H1 (cell line): Measurements from ENCODE around the gene FAT1. TPM values are rescaled to one million over a fixed set of nuclear protein-coding genes. Genes with fewer than 3 reads are reported as not detected.

Experiments
- CTCF ChIA-PET: fragments of 300-600 bp; sonication (Branson Sonifier 250); formaldehyde crosslinking; loops from one replicate; lab custom pipeline; 2021; ENCODE audit not compliant: partially characterized antibody; lab: Charles Lee
- POLR2A ChIA-PET: fragments of 300-600 bp; sonication (Branson Sonifier 250); formaldehyde crosslinking; loops from one replicate; lab custom pipeline; 2021; ENCODE audit warnings: inconsistent platforms; ENCODE audit not compliant: partially characterized antibody; lab: Charles Lee
- DNase-seq, 2 experiments: peaks; one replicate each; pipeline versions ENCODE4 v3.0.0 to v3.0.0-alpha.2; 2010 to 2022; ENCODE audit warnings: low spot score in 2 of 2, low read depth in 1 of 2, mixed read lengths in 1 of 2
- FAIRE-seq: peaks from 2 replicates; lab custom pipeline; 2011; peaks lifted over from hg19 to GRCh38; lab: Jason Lieb, UNC
- H2AFZ ChIP-seq: 2 replicates; pipeline ENCODE4 v1.8.1; 2012; ENCODE audit warnings: low read length, inconsistent platforms
- H2AK5ac ChIP-seq: 2 replicates; pipeline ENCODE4 v1.6.1; 2013; ENCODE audit warnings: low read depth, low read length
- H2BK120ac ChIP-seq: replicated peaks from 2 replicates; pipeline ENCODE3; 2013; ENCODE audit warnings: low read depth, low read length, inconsistent platforms
- H2BK12ac ChIP-seq: 2 replicates; pipeline ENCODE4 v1.6.1; 2013; ENCODE audit warnings: low read depth, low read length
- H2BK15ac ChIP-seq: 2 replicates; pipeline ENCODE4 v1.6.1; 2013; ENCODE audit warnings: low read length
- H2BK20ac ChIP-seq: 2 replicates; pipeline ENCODE4 v1.6.1; 2013; ENCODE audit warnings: low read length
- H2BK5ac ChIP-seq: 2 replicates; pipeline ENCODE4 v1.6.1; 2013; ENCODE audit warnings: low read depth, low read length
- H3K14ac ChIP-seq: 2 replicates; pipeline ENCODE4 v1.6.1; 2013; ENCODE audit warnings: inconsistent platforms; ENCODE audit not compliant: insufficient read length
- H3K18ac ChIP-seq: 2 replicates; pipeline ENCODE4 v1.6.1; 2013; ENCODE audit warnings: low read length; ENCODE audit errors: extremely low read depth
- H3K23ac ChIP-seq: 2 replicates; pipeline ENCODE4 v1.6.1; 2013; ENCODE audit warnings: inconsistent platforms; ENCODE audit not compliant: insufficient read length
- H3K23me2 ChIP-seq: 2 replicates; pipeline ENCODE4 v1.6.1; 2013; ENCODE audit warnings: low read depth, low read length
- H3K27ac ChIP-seq: 2 replicates; pipeline ENCODE4 v1.6.1; 2011; ENCODE audit warnings: low read depth, low read length, inconsistent platforms
- H3K27me3 ChIP-seq, 4 experiments: replicated peaks in 1 of 4; 1 replicate in 1 of 4; 2 replicates in 3 of 4; pipeline versions ENCODE4 v1.6.1 to v1.8.1; 2011 to 2013; ENCODE audit warnings: low read length in 3 of 4, mild to moderate bottlenecking in 3 of 4, inconsistent platforms in 2 of 4, mixed read lengths in 2 of 4, moderate library complexity in 1 of 4; ENCODE audit not compliant: control insufficient read depth in 3 of 4, insufficient read depth in 3 of 4; ENCODE audit errors: extremely low read depth in 1 of 4
- H3K36me3 ChIP-seq, 4 experiments: 2 replicates each; pipeline versions ENCODE4 v1.6.1 to v1.8.1; 2011 to 2013; ENCODE audit warnings: mild to moderate bottlenecking in 4 of 4, low read length in 3 of 4, moderate library complexity in 2 of 4, control low read depth in 1 of 4, inconsistent platforms in 1 of 4; ENCODE audit not compliant: insufficient read depth in 4 of 4, control insufficient read depth in 2 of 4
- H3K4ac ChIP-seq: replicated peaks from 2 replicates; pipeline ENCODE3; 2013; ENCODE audit warnings: low read length, low read depth, mixed read lengths, inconsistent platforms; ENCODE audit not compliant: insufficient read length
- H3K4me1 ChIP-seq, 4 experiments: replicated peaks in 1 of 4; 1 replicate in 1 of 4; 2 replicates in 3 of 4; pipeline versions ENCODE4 v1.6.1 to v1.8.1; 2011 to 2013; ENCODE audit warnings: low read length in 3 of 4, inconsistent platforms in 2 of 4, mixed read lengths in 1 of 4; ENCODE audit not compliant: insufficient read depth in 4 of 4, control insufficient read depth in 3 of 4
- H3K4me2 ChIP-seq, 2 experiments: 2 replicates each; pipeline versions ENCODE4 v1.6.1 to v1.8.1; 2011 to 2013; ENCODE audit warnings: low read depth in 2 of 2, low read length in 2 of 2, control low read depth in 1 of 2, inconsistent platforms in 1 of 2, mild to moderate bottlenecking in 1 of 2; ENCODE audit not compliant: insufficient read depth in 1 of 2
- H3K4me3 ChIP-seq, 4 experiments: fragments of 200-600, 300-600 bp in 1 of 4; sonication (generic), shearing (Covaris generic), sonication (Bioruptor Twin) in 1 of 4; 2 replicates each; pipeline versions ENCODE4 v1.5.1 to v1.8.1; 2011 to 2016; ENCODE audit warnings: low read length in 4 of 4, low read depth in 3 of 4, control low read depth in 2 of 4, inconsistent platforms in 2 of 4, mild to moderate bottlenecking in 2 of 4, mixed read lengths in 1 of 4, moderate library complexity in 1 of 4; ENCODE audit not compliant: insufficient read depth in 2 of 4; ENCODE audit errors: extremely low read depth in 1 of 4
- H3K56ac ChIP-seq: replicated peaks from 2 replicates; pipeline ENCODE3; 2013; ENCODE audit warnings: low read depth, mild to moderate bottlenecking, mixed read lengths, low read length, inconsistent platforms; ENCODE audit not compliant: insufficient read length
- H3K79me1 ChIP-seq: 2 replicates; pipeline ENCODE4 v1.6.1; 2013; ENCODE audit warnings: low read depth, low read length, control low read depth
- H3K79me2 ChIP-seq, 2 experiments: 2 replicates each; pipeline versions ENCODE4 v1.6.1 to v1.8.1; 2012 to 2013; ENCODE audit warnings: low read length in 2 of 2, mild to moderate bottlenecking in 2 of 2, inconsistent platforms in 1 of 2; ENCODE audit not compliant: insufficient read depth in 2 of 2, control insufficient read depth in 1 of 2
- H3K9ac ChIP-seq, 4 experiments: replicated peaks in 1 of 4; 1 replicate in 1 of 4; 2 replicates in 3 of 4; pipeline versions ENCODE4 v1.6.1 to v1.8.1; 2011 to 2013; ENCODE audit warnings: low read depth in 3 of 4, low read length in 3 of 4, control low read depth in 2 of 4, mild to moderate bottlenecking in 2 of 4, moderate library complexity in 2 of 4, inconsistent platforms in 1 of 4; ENCODE audit errors: extremely low read depth in 1 of 4
- H3K9me3 ChIP-seq, 2 experiments: 2 replicates each; pipeline versions ENCODE4 v1.6.1 to v1.8.1; 2012 to 2013; ENCODE audit warnings: mild to moderate bottlenecking in 2 of 2, moderate library complexity in 2 of 2, control low read depth in 1 of 2, inconsistent platforms in 1 of 2, low read depth in 1 of 2, low read length in 1 of 2, mixed read lengths in 1 of 2; ENCODE audit not compliant: insufficient read depth in 2 of 2
- H4K20me1 ChIP-seq, 2 experiments: replicated peaks in 1 of 2; 2 replicates each; pipeline versions ENCODE3 to v1.8.1; 2011 to 2013; ENCODE audit warnings: inconsistent platforms in 2 of 2, low read length in 2 of 2, mild to moderate bottlenecking in 1 of 2; ENCODE audit not compliant: insufficient read depth in 2 of 2, control insufficient read depth in 1 of 2
- H4K5ac ChIP-seq: 2 replicates; pipeline ENCODE4 v1.6.1; 2013; ENCODE audit warnings: low read length, low read depth, mixed read lengths, inconsistent platforms; ENCODE audit not compliant: insufficient read length
- H4K8ac ChIP-seq: 2 replicates; pipeline ENCODE4 v1.8.0; 2013; ENCODE audit warnings: mild to moderate bottlenecking, moderate library complexity, low read length, inconsistent platforms; ENCODE audit not compliant: insufficient read depth; ENCODE audit errors: extremely low read depth
- H4K91ac ChIP-seq: replicated peaks from 2 replicates; pipeline ENCODE3; 2013; ENCODE audit warnings: low read length, mixed read lengths, inconsistent platforms; ENCODE audit not compliant: insufficient read length
- BRCA1 ChIP-seq: IDR thresholded peaks from 2 replicates; pipeline ENCODE4 v1.6.1; 2012; ENCODE audit warnings: low read depth, low read length, improper control_type of control experiment
- CTBP2 ChIP-seq: IDR thresholded peaks from 2 replicates; pipeline ENCODE4 v1.7.0; 2011; ENCODE audit warnings: borderline replicate concordance, mild to moderate bottlenecking, moderate library complexity, mixed read lengths, low read length; ENCODE audit not compliant: insufficient read depth, insufficient read length
- EGR1 ChIP-seq: IDR thresholded peaks from 2 replicates; pipeline ENCODE4 v1.6.1; 2011; ENCODE audit warnings: low read depth, low read length, borderline replicate concordance
- HDAC6 ChIP-seq: IDR thresholded peaks from one replicate; pipeline ENCODE4 v1.7.1; 2012; ENCODE audit warnings: low read depth, mild to moderate bottlenecking, inconsistent platforms, low read length, moderate library complexity
- JUN ChIP-seq: IDR thresholded peaks from 2 replicates; pipeline ENCODE4 v1.6.1; 2011; ENCODE audit warnings: low read depth, mild to moderate bottlenecking, improper control_type of control experiment, low read length
- KDM1A ChIP-seq: fragments of 200-600, 300-600 bp; sonication (generic); IDR thresholded peaks from 2 replicates; pipeline ENCODE4 v1.7.1; 2016; ENCODE audit warnings: mild to moderate bottlenecking, low read length, borderline replicate concordance
- POLR2A ChIP-seq, 2 experiments: IDR thresholded peaks; 1 replicate in 1 of 2; 2 replicates in 1 of 2; pipeline ENCODE4 v1.6.1; 2011; ENCODE audit warnings: low read depth in 2 of 2, low read length in 2 of 2, mild to moderate bottlenecking in 2 of 2; ENCODE audit errors: control extremely low read depth in 1 of 2
- ZNF274 ChIP-seq: IDR thresholded peaks from 2 replicates; pipeline ENCODE4 v1.7.0; 2012; ENCODE audit warnings: low read length, borderline replicate concordance; ENCODE audit errors: extremely low read depth
- WGBS, 2 experiments: shearing (Covaris generic) in 1 of 2; methylation state at CpG; one replicate each; pipeline versions ENCODE4 v1.1.6 to v1.1.7; 2013 to 2015; ENCODE audit warnings: low lambda C conversion rate in 2 of 2, mixed read lengths in 2 of 2, inconsistent platforms in 1 of 2, low coverage in 1 of 2, missing lambda C conversion rate in 1 of 2; ENCODE audit not compliant: insufficient replicate concordance in 2 of 2, insufficient coverage in 1 of 2, insufficient read length in 1 of 2; ENCODE audit errors: extremely low coverage in 1 of 2, missing lambda C conversion rate in 1 of 2; 5-methylcytosine and 5-hydroxymethylcytosine counted together
- polyA plus RNA-seq, 7 experiments: library from polyadenylated mRNA; depleted of rRNA in 3 of 7; stranded (reverse) in 5 of 7; unstranded in 2 of 7; fragments of >200 nt in 5 of 7; fragments of 200-250 nt in 2 of 7; gene quantifications; 1 replicate in 5 of 7; 2 replicates in 1 of 7; 4 replicates in 1 of 7; pipeline versions ENCODE4 v1.2.1 to v1.2.3, GENCODE V29; 2011 to 2013; ENCODE audit warnings: missing spikeins in 2 of 7, mixed read lengths in 2 of 7
- total RNA-seq: library from RNA; stranded (reverse); fragmentation: NEBNext Ultra II Directional; extraction: Animal tissue kit (Norgen Biotek cat#: 25700); gene quantifications from 2 replicates; pipeline ENCODE4 v1.2.1, GENCODE V29; 2021

FAT1 gene
- total and polyA plus RNA-seq, 2 of the 8 experiments (the other 6 are each of a cell fraction or from before 2014, with no cell fraction given), result 94.4 to 137 TPM

DNA sequence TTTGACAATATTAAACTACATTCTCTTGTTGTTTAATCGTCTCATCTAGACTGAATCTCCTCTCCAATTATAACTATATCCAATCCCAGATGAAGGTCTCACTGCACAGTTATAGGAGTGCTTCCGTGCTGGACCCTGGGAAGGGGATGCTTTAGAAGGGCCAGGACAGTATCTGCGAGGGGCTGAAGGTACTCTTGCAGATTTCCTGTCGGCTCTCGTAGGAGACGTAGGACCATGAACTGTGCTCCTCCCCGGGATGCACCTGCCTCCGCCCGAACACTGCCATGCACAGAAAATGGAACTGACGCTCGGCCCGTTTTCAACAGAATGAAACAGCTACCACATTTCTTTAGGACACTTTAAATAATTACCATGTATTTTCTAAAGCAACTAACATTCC lies 39.4 kb downstream of the FAT1 start:
- H3K4me2 ChIP-seq, result peak overlapping the region in 1 of 2 experiments; percentile 64; a peak in 1 of 4 replicates
- no peak for TF ChIP-seq ZNF274
- no peak for TF ChIP-seq BRCA1
- TF ChIP-seq HDAC6, result no peak
- TF ChIP-seq JUN, result no peak
- no peak for TF ChIP-seq CTBP2
- TF ChIP-seq POLR2A (IDR thresholded peaks at IDR 0.05; ENCODE audit: control extremely low read depth in 1 of 2, low read depth in 2 of 2, low read length in 2 of 2), result no peak
- TF ChIP-seq EGR1, result no peak
- no peak for TF ChIP-seq KDM1A

More for the DNA sequence above, 39.4 kb downstream of the FAT1 start:
- H4K91ac ChIP-seq, result no peak overlapping the region
- H2AFZ ChIP-seq, result no peak overlapping the region
- peaks cover 3 to 86% of the 10 kb centered on the region in 2 experiments; a peak in 3 of 4 replicates for H3K79me2 ChIP-seq
- no peak overlapping the region for H3K27ac ChIP-seq
- H3K4ac ChIP-seq, result no peak overlapping the region
- no peak overlapping the region for H4K5ac ChIP-seq
- no peak overlapping the region for H2BK15ac ChIP-seq
- no peaks in the 10 kb centered on the region for H4K20me1 ChIP-seq
- H2BK120ac ChIP-seq, result no peak overlapping the region
- H3K14ac ChIP-seq, result no peak overlapping the region
- ChIA-PET POLR2A (no interaction called here), CTCF (interaction anchor here (0.7 kb wide), 1 partner anchor 36 kb away, joined by 3 read pairs; no protein-coding TSS in a partner anchor)
- peaks cover 2 to 39% (median 27%) of the 10 kb centered on the region in 4 experiments for H3K4me1 ChIP-seq
- no peak overlapping the region for H4K8ac ChIP-seq
- H3K23me2 ChIP-seq, result no peaks in the 10 kb centered on the region
- 84% methylated on average over 12 of the region's 12 CpGs; no CpG with 5 or more reads in 1 of the 2 experiments for WGBS, 2 experiments
- H3K36me3 ChIP-seq, result peaks cover 0 to 10% (median 0%) of the 10 kb centered on the region in 4 experiments; a peak in 1 of 8 replicates
- no peak overlapping the region for H3K23ac ChIP-seq
- H2BK20ac ChIP-seq, result no peak overlapping the region
- H3K56ac ChIP-seq, result no peak overlapping the region
- no peak overlapping the region for H2BK12ac ChIP-seq
- no peak overlapping the region for H3K4me3 ChIP-seq
- H3K9ac ChIP-seq, result no peak overlapping the region
- FAIRE-seq (no peak), DNase-seq (no peak)
- H3K9me3 ChIP-seq, result no peaks in the 10 kb centered on the region
- no peak overlapping the region; the same call in 1 of the 2 replicates for H2BK5ac ChIP-seq
- H3K27me3 ChIP-seq, result no peaks in the 10 kb centered on the region
- H2AK5ac ChIP-seq, result no peak overlapping the region
- H3K79me1 ChIP-seq, result peaks cover 7% of the 10 kb centered on the region; the same call in 1 of the 2 replicates
- no peak overlapping the region for H3K18ac ChIP-seq
